Cerebellar cortex (tissue), 1 donor: Measurements from ENCODE around the gene IST1.
"Not testable (repeated sequence)": the region's sequence is repeated elsewhere in the genome, so short reads cannot be mapped to it uniquely, and the experiment has no call there.

Source experiments
- DNase-seq: peaks from one replicate; pipeline ENCODE4 v3.0.0-alpha.2; 2015; ENCODE audit warnings: low spot score

The IST1 gene

DNA sequence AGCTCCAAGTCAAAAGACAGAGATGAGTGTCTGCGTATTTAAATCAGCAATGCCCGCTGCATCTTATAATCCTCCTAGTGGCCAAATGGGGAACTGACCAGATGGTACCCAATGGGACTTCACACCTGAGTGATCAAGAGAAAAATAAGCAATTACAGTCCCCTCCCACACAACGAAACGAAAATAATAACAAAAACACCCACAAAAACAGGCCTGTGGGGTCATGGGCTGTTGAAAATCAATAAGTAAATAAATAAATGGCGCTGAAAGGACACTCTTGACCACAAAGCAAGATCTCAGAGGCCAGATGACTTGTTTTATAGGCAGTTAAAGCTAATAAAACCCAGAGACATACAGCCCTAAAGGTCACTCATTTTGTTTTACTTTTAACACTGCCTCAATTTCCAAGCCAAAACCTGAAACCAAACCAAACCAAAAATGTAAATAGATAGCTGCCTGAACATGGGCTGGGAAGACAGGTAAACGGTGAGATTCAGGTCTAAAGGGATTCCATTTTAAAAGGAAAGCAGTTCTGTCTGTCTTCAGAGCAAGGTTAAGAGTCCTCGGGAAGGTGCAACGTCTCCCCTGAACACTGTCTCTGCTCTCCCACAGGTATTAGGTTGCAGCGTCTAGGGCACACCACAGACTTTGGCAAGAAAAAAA, 12.7 kb upstream of the IST1 start:
- peak; percentile 95 for DNase-seq

DNA sequence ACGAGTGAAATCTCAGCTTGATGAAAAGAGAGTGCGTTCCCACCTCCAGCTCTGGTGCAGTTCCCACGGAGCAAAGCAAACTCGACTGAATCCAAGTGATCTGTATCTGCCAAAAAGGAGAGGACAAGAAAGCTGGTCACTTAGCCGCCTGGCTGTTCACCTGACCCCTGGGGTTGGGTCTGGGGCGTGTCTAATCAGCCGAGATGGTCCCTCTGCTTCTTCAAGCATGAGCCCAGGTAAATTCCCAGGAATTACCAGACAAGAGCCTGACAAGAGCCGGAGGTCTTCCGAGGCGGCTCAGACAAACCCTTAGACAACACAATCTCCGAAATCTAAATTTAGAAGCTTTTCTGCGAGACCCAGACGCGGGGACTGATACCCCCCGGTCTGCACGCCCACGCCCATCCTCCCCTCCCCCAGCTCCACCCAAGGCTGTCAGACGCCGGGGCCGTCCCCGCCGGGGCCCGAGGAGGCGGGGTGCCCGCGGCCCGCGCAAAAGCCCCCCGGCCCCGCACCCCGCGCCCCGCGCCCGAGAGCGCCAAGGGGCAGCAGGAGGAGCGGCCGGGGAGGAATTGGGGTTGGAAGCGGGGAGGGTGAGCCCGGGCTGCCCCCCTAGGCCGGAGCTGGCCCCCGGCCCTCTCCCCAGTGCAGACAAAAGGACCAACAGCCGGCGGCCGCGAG, 12.0 kb upstream of the IST1 start:
- peak; percentile 71 for DNase-seq

DNA sequence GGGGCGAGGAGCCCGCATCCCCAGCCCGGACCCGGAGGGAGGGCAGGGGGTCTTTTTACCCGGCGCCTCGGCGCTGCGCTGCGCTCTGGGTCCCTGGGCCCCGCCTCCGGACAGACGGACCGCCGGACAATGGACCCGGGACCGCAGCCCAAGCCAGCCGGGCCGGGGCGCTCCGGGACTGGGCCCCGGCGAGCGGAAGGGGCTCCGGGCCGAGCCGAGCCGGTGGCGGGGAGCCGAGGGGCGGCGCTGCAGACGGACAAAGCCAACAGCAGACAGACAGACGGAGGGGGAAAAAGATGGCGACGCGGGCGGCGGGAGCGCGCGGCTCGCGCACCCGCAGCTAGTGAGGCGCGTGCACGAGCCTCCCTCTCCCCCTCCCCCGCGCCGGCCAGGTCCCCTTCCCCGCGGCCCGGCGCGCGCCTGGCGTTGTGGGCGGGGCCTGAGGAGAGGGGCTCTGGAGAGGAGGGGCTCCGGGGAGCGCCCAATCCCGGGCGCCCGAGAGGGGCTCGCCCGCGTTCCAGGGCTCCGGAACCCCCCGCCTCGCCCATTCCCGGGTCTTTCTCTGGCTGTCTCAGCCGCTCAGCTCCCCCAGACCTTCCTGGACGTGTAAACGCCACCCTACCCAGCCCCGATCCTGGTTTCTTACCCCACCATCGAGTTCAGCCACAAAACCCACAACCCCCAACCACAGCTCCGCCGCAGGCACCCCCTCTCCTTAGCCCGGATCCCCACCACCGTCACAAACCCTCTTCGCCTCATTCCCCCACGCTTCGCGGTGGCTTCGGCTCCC, 11.3 kb upstream of the IST1 start, which contains the start of gene ZNF821:
TSS of gene ZNF821 (minus strand) at position 334 of the 790 bp plus-strand sequence. CDS start 4,236 bp downstream, outside the sequence.
- peak; percentile 83 for DNase-seq

DNA sequence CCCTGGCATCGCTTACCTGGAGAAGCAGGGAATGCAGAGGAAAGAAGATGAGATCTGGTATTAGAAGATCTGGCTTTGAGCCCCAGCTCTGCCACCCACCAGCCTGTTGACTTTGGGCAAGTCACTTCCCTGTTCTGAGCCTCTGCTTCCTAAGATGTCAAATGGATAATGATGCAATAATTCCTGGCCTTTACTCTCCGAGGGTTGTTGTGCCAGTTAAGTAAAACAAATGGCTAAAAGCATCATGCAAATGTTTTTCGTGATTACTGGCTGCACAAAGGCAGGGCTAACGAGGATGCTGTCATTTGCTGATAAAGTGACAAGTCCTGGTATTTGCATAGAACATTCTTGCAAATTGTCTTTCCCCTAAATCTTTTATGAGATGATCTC, 10.1 kb upstream of the IST1 start:
- no peak for DNase-seq

DNA sequence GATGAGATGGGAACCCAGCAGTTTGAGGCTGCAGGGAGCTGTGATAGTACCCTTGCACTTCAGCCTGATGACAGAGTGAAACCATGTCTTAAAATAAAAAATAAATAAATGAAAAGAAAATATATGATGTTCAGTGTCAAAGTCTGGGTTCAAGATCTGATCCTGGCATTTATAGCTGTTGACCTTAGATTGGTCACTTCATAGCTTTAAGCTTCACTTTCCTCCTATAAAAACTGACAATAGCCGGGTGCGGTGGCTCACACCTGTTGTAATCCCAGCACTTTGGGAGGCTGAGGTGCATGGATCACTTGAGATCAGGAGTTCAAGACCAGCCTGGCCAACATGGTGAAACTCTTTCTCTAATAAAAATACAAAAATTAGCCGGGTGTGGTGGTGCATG, 6.2 kb upstream of the IST1 start:
- DNase-seq, result no peak

DNA sequence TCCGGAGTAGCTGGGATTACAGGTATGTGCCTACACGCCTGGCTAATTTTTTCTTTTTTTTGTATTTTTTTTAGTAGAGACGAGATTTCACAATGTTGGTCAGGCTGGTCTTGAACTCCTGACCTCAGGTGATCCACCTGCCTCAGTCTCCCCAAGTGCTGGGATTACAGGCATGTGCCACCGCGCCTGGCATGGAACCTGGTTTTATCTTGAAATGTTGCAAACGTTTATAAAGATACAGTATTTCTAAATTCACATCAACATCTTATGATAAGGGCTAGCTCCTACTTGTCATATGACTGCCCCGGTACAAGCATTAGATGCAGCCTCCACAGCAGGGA, 1.5 kb upstream of the IST1 start:
- no peak for DNase-seq

DNA sequence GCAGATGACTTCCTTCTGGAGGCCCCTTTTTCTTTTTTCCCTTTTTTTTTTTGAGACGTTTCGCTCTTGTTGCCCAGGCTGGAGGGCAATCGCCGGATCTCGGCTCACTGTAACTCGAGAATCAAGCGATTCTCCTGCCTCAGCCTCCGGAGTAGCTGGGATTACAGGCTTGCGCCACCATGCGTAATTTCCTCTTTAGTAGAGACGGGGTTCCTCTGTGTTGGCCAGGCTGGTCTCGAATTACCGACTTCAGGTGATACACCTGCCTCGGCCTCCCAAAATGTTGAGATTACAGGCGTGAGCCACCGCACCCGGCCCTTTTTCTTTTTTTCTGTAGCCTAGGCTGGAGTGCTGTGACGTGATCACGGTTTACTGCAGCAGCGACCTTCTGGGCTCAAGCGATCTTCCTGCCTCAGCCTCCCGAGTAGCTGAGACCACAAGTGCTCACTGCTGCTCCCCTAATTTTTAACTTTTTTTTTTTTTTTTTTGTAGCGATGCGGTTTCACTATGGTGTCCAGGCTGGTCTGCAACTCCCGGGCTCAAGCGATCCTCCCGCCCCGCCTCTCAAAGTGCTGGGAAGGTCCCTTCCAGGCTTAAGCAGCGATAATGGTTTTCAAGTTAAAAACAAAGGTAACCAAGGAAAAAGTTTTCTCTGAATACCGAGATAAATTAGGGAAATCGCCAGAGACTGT, 956 bp upstream of the IST1 start:
- DNase-seq, result peak; percentile 74

DNA sequence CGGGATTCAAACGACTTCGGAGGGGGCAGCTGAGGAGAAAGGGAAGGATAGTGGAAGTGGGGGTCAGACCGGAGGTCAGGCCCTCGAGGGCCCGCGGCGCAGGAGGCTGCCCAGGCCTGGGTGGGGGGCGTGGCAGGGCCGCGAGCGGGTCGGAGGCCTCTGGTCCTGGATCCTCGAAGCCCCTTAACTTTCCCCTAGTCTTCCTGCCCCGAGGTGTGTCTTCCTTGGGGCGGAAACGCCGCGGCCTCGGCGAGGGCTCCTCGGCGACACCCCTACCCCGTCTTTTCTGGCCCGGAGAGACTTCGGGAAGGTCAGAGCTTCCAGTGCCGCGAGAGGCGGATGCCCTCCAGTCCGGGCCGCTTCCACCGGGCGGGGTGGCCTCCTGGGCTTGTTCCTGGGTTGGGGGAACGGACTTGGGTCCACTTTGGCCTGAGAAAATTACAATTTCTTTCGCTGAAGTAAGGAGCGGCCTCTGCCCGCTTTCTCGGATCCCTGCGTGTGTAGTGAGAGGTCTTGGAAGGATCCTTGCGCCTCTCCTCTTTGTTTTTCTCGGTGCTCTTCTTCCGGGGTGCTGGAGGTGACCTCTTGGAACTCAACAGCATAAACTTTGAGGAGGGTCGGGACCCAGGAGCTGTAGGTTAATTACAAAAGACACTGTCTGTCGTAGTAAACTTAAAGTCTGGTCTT, 491 bp downstream of the IST1 start:
- no peak for DNase-seq

DNA sequence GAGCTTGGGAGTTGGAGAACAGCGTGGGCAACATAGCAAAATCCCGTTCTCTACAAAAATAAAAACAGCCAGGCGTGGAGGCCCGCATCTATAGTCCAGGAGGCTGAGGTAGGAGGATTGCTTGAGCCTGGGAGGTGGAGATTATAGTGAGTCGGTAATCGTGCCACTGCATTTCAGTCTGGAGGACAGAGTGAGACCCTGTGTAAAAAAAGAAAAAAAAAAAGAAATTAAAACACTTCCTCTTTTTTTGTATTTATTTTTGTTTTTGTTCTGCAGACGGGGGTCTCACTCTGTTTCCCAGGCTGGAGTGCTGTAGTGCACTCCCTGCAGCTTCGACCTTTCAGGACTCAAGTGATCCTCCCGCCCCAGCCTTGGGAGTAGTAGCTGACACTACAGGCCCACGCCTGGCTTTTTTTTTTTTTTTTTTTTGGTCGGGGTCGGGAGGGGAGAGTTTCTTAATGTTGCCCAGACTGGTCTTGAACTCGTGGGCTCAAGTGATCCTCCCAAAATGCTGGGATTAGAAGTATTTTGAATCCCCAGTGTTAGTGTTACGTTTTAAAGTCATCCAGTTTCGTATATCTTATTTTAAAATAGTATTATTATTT, 1.5 kb downstream of the IST1 start:
- no peak for DNase-seq

DNA sequence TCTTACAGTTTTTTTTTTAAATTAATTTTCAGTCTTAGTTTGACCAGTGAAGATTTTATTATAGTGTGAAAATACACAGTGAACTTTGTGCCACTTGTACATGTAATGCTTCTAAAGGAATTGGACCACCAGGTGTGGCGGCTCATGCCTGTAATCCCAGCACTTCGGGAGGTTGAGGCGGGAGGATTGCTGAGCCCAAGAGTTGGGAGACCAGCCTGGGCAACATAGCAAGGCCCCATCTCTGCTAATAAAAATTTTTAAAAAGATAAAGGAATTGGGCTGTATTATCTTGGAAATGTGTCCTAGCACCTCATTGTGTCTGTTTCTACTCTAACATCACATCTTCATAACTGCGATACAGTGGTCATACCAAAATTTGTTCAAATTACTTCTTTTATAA, 3.8 kb downstream of the IST1 start:
- no peak for DNase-seq

DNA sequence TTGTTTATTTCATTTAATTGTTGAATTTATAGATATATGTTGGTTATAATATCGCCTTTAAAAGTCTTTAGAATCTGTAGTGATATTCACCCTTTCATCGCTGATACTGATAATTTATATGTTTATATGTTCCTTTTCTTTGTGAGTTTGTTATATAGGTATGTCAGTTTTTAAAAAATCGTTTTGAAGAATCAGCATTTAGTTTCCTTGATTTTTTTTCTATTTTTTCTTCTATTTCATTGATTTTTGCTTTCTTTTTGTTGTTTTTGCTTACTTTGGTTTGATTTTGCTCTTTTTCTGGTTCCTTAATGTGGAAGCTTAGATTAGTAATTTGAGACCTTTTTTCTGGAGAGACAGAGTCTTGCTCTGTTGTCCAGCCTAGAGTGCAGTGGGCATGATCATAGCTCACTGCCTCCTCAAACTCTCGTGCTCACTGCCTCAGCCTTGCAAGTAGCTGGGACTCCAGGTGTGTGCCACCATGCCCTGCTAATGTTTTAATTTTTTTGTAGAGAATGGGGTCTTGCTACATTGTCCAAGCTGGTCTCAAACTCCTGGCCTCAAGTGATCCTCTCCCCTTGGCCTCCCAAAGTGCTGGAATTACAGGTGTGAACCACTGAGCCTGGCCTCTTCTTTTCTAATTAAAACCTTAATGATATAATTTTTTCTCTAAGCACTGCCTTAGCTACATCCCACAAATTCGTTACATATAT, 7.5 kb downstream of the IST1 start:
- no peak for DNase-seq

DNA sequence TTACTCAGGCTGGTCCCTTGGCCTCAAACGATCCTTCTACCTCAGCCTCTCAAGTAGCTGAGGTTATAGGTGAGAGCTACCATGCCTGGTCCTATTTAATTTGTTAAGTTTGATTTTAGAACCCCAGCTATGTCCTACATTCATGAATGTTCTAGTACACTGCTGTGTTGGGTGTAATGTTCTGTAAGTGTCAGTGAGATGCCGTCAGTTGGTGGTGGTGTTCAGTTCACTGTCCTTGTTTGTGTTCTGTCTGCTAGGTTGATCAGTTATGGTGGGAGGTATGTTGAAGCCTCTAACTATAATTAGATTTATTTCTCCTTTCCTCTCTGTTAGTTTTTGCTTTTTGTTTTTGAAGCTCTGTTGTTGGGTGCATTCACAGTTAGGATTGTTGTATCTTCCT, 8.3 kb downstream of the IST1 start:
- no peak for DNase-seq

DNA sequence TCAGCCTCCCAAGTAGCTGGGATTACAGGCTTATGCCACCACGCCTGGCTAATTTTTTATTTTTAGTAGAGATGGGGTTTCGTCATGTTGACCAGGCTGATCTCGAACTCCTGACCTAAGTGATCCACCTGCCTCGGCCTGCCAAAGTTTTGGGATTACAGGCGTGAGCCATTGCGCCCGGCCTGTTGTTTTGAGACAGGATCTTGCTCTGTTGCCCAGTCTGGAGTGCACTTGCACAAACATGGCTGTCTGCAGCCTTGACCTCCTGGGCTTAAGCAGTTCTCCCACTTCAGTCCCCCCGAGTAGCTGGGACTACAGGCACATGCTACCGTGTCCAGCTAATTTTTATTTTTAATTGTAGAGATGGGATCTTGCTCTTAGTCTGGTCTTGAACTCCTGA, 8.9 kb downstream of the IST1 start:
- DNase-seq, result no peak

DNA sequence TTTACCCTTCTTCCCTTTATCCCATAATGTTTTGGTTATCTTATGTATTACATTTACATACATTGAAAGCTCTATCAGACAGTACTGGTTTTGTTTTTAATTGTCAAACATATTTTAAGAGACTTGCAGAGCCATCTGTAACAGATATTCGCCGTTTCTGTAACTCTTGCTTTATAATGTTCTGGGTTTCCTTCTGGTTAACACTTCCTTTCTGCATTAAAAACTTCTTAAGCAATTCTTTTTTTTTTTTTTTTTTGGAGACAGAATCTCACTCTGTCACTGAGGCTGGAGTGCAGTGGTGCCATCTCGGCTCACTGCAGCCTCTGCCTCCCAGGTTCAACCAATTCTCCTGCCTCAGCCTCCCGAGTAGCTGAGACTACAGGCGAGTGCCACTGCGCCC, 10.4 kb downstream of the IST1 start:
- DNase-seq, result not testable (repeated sequence)

DNA sequence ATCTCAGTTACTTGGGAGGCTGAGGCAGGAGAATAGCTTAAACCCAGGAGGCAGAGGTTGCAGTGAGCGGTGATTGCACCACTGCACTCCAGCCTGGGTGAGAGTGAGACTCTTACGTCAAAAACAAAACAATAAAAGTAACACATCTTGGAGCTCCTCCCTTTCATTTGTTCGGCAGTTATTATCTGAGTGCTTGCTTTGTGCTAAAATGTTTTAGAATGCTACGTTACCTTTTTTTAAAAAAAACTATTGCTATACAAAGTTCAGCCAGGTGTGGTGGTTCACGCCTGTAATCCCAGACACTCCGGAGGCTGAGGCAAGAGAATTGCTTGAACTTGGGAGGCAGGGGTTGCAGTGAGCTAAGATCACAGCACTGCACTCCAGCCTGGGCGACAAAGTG, 15.8 kb downstream of the IST1 start:
- DNase-seq, result no peak

DNA sequence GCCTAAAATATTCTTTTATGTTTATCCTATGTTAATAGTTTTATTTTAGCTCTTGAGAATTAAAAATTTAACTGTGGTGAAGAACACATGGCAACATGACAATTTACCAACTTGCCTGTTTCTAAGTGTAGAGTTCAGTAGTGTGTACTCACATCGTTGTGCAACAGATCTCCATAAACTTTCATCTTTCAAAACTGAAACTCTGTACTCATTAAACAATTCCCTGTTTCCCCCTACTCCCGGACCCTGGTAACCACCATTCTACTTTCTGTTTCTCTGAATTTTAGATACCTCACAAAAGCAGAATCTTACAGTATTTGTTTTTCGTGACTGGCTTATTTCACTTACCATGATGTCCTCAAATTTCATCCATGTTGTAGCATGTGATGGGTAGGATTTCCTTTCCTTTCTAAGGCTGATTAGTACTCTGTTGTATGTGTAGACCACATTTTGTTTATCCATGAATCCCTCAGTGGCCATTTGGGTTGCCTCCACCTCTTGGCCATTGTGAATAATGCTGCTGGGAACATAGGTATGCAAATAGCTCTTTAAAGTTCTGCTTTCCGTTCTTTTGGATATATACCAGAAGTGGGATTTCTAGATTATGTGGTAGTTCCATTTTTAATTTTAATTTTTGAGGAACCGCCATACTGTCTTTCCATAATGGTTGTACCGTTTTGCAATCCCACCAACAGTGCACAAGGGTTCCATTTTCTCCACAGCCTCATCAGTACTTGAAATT, 17.4 kb downstream of the IST1 start:
- no peak for DNase-seq

DNA sequence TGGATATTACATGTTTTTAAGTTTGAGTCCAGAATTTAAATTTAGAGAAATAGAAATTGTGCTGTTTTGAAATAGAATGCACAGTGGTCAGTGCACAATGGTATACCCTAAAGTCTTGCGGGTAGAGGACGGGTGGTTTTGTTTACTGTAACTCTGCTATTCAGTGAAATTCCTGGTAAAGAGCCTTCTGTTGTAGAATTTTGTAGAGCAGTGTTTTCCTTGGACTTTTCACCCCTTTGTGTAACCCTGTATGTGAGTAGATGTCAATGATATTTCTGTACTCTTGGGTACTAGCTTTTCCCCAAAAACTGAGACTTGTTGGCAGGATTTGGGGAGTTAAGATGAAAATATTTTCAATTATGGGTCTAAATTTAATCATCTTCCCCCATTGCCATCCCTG, 19.5 kb downstream of the IST1 start:
- no peak for DNase-seq

DNA sequence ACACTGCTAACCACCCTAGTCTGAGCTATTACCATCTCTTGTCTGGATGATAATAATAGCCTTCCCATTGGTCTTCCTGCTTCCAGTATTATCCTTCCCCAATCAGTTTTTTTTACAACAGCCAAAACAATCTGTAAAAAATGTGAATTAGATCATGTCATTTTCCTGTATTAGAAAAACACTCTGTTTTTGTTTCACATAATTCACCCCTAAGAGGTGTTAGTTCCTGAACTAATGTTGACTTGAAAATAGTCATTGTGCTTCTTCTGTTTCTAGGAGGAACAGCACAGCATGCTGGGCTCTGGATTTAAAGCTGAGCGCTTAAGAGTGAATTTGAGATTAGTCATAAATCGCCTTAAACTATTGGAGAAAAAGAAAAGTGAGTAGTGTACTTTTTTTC, 20.0 kb downstream of the IST1 start:
- no peak for DNase-seq

DNA sequence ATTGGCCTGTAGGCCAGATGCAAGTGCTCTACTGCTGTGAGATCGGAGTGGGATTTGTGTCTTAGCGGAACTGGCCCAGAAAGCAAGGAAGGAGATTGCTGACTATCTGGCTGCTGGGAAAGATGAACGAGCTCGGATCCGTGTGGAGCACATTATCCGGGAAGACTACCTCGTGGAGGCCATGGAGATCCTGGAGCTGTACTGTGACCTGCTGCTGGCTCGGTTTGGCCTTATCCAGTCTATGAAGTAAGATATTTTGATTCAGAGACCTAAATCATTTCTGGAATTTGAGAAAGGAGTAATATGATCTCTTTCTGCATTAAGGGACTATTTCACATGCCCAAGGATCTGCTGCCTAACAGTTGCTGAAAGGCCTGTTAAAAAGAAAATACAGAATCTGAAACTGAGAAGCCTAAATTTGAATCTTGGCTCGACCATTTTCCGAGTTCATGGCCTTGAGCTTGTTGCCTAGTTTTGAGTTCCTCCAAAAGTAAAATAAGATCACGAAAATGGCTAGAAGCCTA, 21.1 kb downstream of the IST1 start:
- no peak for DNase-seq

DNA sequence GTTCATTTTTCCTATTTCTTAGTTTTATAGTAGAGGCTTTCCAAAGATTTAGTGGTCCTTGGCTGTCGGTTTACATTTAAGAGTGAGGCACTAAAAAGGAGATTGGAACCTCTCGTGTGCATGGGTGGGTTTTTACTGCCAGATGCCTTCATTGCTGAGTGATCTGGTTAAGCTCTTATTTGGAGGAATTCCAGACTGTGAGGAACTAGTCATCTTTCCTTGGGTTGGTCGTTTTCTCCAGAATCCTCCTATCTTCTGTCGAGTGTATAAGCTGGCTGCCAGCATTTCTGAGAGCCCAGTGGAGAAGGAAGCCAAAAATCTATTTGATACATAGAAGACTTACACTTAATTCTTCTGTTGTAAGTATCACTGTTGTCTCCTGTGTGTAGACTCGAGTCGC, 22.6 kb downstream of the IST1 start:
- DNase-seq, result no peak
